Measurements from ENCODE around the gene SGTB.

DNA sequence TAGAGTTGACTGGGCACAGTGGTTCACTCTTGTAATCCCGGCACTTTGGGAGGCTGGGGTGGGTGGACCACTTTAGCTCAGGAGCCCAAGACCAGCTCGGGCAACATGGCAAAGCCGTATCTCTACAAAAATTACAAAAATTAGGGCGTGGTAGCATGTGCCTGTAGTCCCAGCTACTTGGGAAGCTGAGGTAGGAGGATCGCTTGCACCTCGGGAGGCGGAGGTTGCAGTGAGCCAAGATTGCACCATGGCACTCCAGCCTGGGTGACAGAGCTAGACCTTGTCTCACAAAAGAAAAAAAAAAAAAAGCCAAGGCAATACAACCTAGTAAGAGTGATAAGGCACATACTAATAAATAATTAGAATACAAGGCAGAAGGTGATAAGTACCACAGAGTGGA, 15.9 kb upstream of the SGTB start:
- TF ChIP-seq POLR2AphosphoS5 (IDR thresholded peaks at IDR 0.05; ENCODE audit: borderline replicate concordance, low read depth, low read length) (no peak), EZH2 (IDR thresholded peaks at IDR 0.05) (no peak)
